Endothelial cell of umbilical vein (primary cell): Measurements from ENCODE around the gene PLXNC1. TPM values are rescaled to one million over a fixed set of nuclear protein-coding genes. Genes with fewer than 3 reads are reported as not detected.

ENCODE experiments used
- BruUV-seq: library from RNA; stranded (reverse); fragments of 400-500 nt; replicated peaks from 2 replicates; lab custom pipeline; 2021; lab: Mats Ljungman, UMichigan
- CTCF ChIA-PET: fragments of 300-600, 350-600 bp; sonication (Branson Sonifier 250); formaldehyde crosslinking; loops from one replicate; lab custom pipeline; 2021; ENCODE audit warnings: antibody characterized with exemption, inconsistent platforms; lab: Charles Lee
- POLR2A ChIA-PET: fragments of 300-600, 350-600 bp; sonication (Branson Sonifier 250); formaldehyde crosslinking; loops from one replicate; lab custom pipeline; 2021; ENCODE audit warnings: antibody characterized with exemption, inconsistent platforms; lab: Charles Lee
- DNase-seq: peaks from one replicate; pipeline ENCODE4 v3.0.0-alpha.2; 2011; ENCODE audit warnings: low read depth, low spot score
- FAIRE-seq: peaks from 2 replicates; lab custom pipeline; 2011; peaks lifted over from hg19 to GRCh38; lab: Jason Lieb, UNC
- H2AFZ ChIP-seq: 2 replicates; pipeline ENCODE4 v1.6.0; 2012; ENCODE audit warnings: low read depth, low read length, control low read depth, inconsistent platforms
- H3K27ac ChIP-seq: 2 replicates; pipeline ENCODE4 v1.5.1; 2011; ENCODE audit warnings: low read depth, mild to moderate bottlenecking, control low read depth, low read length, moderate library complexity; ENCODE audit not compliant: insufficient read depth
- H3K27me3 ChIP-seq, 2 experiments: 2 replicates each; pipeline versions ENCODE4 v1.6.0 to v1.6.1; 2011; ENCODE audit warnings: low read length in 2 of 2, mixed read lengths in 1 of 2; ENCODE audit not compliant: control insufficient read depth in 2 of 2, insufficient read depth in 2 of 2
- H3K36me3 ChIP-seq, 2 experiments: 2 replicates in 1 of 2; 3 replicates in 1 of 2; pipeline ENCODE4 v1.5.1; 2011; ENCODE audit warnings: low read length in 2 of 2, mild to moderate bottlenecking in 1 of 2, moderate library complexity in 1 of 2; ENCODE audit not compliant: control insufficient read depth in 2 of 2, insufficient read depth in 2 of 2; ENCODE audit errors: extremely low read depth in 1 of 2
- H3K4me1 ChIP-seq: 3 replicates; pipeline ENCODE4 v1.5.1; 2011; ENCODE audit warnings: mild to moderate bottlenecking, low read length; ENCODE audit not compliant: control insufficient read depth, insufficient read depth; ENCODE audit errors: extremely low read depth
- H3K4me2 ChIP-seq: 2 replicates; pipeline ENCODE4 v1.6.1; 2011; ENCODE audit warnings: low read length, control low read depth, mixed read lengths; ENCODE audit not compliant: insufficient read depth
- H3K4me3 ChIP-seq, 3 experiments: fragments of 200-600 bp in 1 of 3; sonication (generic), shearing (Covaris generic) in 1 of 3; replicated peaks in 1 of 3; 2 replicates each; pipeline ENCODE4 v1.5.1; 2011 to 2016; ENCODE audit warnings: control low read depth in 3 of 3, low read length in 3 of 3, mild to moderate bottlenecking in 2 of 3, inconsistent platforms in 1 of 3, low read depth in 1 of 3, moderate library complexity in 1 of 3; ENCODE audit not compliant: insufficient read depth in 1 of 3
- H3K79me2 ChIP-seq: 2 replicates; pipeline ENCODE4 v1.6.0; 2012; ENCODE audit warnings: low read length, inconsistent platforms; ENCODE audit not compliant: control insufficient read depth, insufficient read depth
- H3K9ac ChIP-seq: replicated peaks from 2 replicates; pipeline ENCODE3; 2011; ENCODE audit warnings: low read length, control low read depth; ENCODE audit not compliant: insufficient read depth; ENCODE audit errors: extremely low read depth
- H3K9me1 ChIP-seq: replicated peaks from 3 replicates; pipeline ENCODE4 v1.6.0; 2011; ENCODE audit warnings: mild to moderate bottlenecking, low read length; ENCODE audit not compliant: control insufficient read depth, insufficient read depth; ENCODE audit errors: extremely low read depth
- H3K9me3 ChIP-seq: replicated peaks from 2 replicates; pipeline ENCODE4 v1.5.1; 2012; ENCODE audit warnings: low read length, inconsistent platforms; ENCODE audit not compliant: control insufficient read depth, insufficient read depth
- H4K20me1 ChIP-seq: replicated peaks from 2 replicates; pipeline ENCODE3; 2011; ENCODE audit warnings: mild to moderate bottlenecking, low read length; ENCODE audit not compliant: control insufficient read depth, insufficient read depth; ENCODE audit errors: extremely low read depth
- EZH2 ChIP-seq: IDR thresholded peaks from 2 replicates; pipeline ENCODE4 v1.6.1; 2012; ENCODE audit warnings: borderline replicate concordance, low read depth, mild to moderate bottlenecking, moderate library complexity, low read length, inconsistent platforms; ENCODE audit not compliant: severe bottlenecking
- FOS ChIP-seq: IDR thresholded peaks from 2 replicates; pipeline ENCODE4 v1.6.1; 2011; ENCODE audit warnings: mild to moderate bottlenecking, low read length, moderate library complexity, borderline replicate concordance; ENCODE audit not compliant: insufficient read depth
- GATA2 ChIP-seq: IDR thresholded peaks from 2 replicates; pipeline ENCODE4 v1.7.0; 2011; ENCODE audit warnings: low read depth, mild to moderate bottlenecking, moderate library complexity, mixed read lengths, low read length; ENCODE audit not compliant: insufficient read length, insufficient read depth
- JUN ChIP-seq: IDR thresholded peaks from 2 replicates; pipeline ENCODE4 v1.6.1; 2011; ENCODE audit warnings: borderline replicate concordance, low read depth; ENCODE audit not compliant: insufficient read length, insufficient read depth
- MAX ChIP-seq: IDR thresholded peaks from 2 replicates; pipeline ENCODE4 v1.6.1; 2011; ENCODE audit not compliant: insufficient read depth, insufficient read length
- MYC ChIP-seq: IDR thresholded peaks from one replicate; pipeline ENCODE4 v1.6.1; 2011; ENCODE audit warnings: mild to moderate bottlenecking, low read depth, low read length
- POLR2A ChIP-seq: IDR thresholded peaks from 2 replicates; pipeline ENCODE4 v1.6.1; 2012; ENCODE audit warnings: low read depth, mild to moderate bottlenecking, control low read depth, low read length
- POLR2AphosphoS5 ChIP-seq: IDR thresholded peaks from 2 replicates; pipeline ENCODE4 v1.6.1; 2012; ENCODE audit warnings: low read depth, mild to moderate bottlenecking, control low read depth, low read length, moderate library complexity; ENCODE audit not compliant: insufficient read depth
- dilution Hi-C: fragments of 300-500 bp; cut with MboI; formaldehyde crosslinking; loops from one replicate; pipeline ENCODE4 v1.15.0; 2019; ENCODE audit warnings: low sequenced_read_pairs; ENCODE audit not compliant: extremely low pct_ligation_motif_present
- intact Hi-C: fragments of 100-400 bp; cut with micrococcal nuclease; formaldehyde crosslinking; loops from one replicate; pipeline ENCODE4 v1.10.0; 2022
- polyA plus RNA-seq, 4 experiments: library from polyadenylated mRNA; depleted of rRNA in 3 of 4; stranded (reverse) in 3 of 4; unstranded in 1 of 4; fragments of >200 nt; gene quantifications; 2 replicates each; pipeline versions ENCODE4 v1.2.1 to v1.2.3, GENCODE V29; 2011 to 2012; ENCODE audit warnings: missing spikeins in 1 of 4
- total RNA-seq: library from RNA; stranded (reverse); gene quantifications from 2 replicates; pipeline ENCODE4 v1.2.3, GENCODE V29; 2021
- TF ChIP-seq, protein P1 (sequence below), 2 donors: IDR thresholded peaks; 1 replicate in 1 of 2; 2 replicates in 1 of 2; pipeline ENCODE4 v1.5.1; 2011; ENCODE audit warnings: low read length in 2 of 2, mild to moderate bottlenecking in 2 of 2, moderate library complexity in 2 of 2, control low read depth in 1 of 2, inconsistent platforms in 1 of 2, low read depth in 1 of 2; ENCODE audit not compliant: insufficient read depth in 1 of 2; ENCODE audit errors: extremely low read depth in 1 of 2

PLXNC1 gene
- total and polyA plus RNA-seq, 2 donors (not counting 3 experiments of a cell fraction or from before 2014, with no cell fraction given), result 0.04 TPM; not detected in 1

GRCh38 chr12:94200695-94201094, 52.3 kb downstream of the PLXNC1 start:
- no peaks in the 10 kb centered on the region for H3K4me1 ChIP-seq
- no peak overlapping the region for H3K4me3 ChIP-seq
- TF ChIP-seq MAX, result no peak
- TF ChIP-seq JUN, result no peak
- TF ChIP-seq POLR2AphosphoS5, result no peak
- TF ChIP-seq POLR2A, result no peak
- TF ChIP-seq EZH2, result no peak
- no peak for TF ChIP-seq FOS
- no peak for TF ChIP-seq GATA2
- TF ChIP-seq MYC, result no peak
- TF ChIP-seq, protein P1, sequence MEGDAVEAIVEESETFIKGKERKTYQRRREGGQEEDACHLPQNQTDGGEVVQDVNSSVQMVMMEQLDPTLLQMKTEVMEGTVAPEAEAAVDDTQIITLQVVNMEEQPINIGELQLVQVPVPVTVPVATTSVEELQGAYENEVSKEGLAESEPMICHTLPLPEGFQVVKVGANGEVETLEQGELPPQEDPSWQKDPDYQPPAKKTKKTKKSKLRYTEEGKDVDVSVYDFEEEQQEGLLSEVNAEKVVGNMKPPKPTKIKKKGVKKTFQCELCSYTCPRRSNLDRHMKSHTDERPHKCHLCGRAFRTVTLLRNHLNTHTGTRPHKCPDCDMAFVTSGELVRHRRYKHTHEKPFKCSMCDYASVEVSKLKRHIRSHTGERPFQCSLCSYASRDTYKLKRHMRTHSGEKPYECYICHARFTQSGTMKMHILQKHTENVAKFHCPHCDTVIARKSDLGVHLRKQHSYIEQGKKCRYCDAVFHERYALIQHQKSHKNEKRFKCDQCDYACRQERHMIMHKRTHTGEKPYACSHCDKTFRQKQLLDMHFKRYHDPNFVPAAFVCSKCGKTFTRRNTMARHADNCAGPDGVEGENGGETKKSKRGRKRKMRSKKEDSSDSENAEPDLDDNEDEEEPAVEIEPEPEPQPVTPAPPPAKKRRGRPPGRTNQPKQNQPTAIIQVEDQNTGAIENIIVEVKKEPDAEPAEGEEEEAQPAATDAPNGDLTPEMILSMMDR (IDR thresholded peaks at IDR 0.05; ENCODE audit: extremely low read depth in 1 of 2, insufficient read depth in 1 of 2, low read depth in 1 of 2, low read length in 2 of 2), result no peak
- H3K27ac ChIP-seq, result no peak overlapping the region
- CTCF ChIA-PET, result interaction anchor here (1.5 kb wide), 1 partner anchor 22 kb away, joined by 3 read pairs; no protein-coding TSS in a partner anchor
- no peak overlapping the region for H3K4me2 ChIP-seq
- no peak for DNase-seq
- H3K36me3 ChIP-seq, result no peaks in the 10 kb centered on the region
- peaks cover 0 to 2% of the 10 kb centered on the region in 2 experiments for H3K27me3 ChIP-seq
- dilution Hi-C loops, result no loop called here
- no peak overlapping the region for H3K9ac ChIP-seq
- H3K9me3 ChIP-seq, result no peaks in the 10 kb centered on the region
- intact Hi-C loops, result no loop called here
- BruUV-seq, result no TSS peak
- H2AFZ ChIP-seq, result no peak overlapping the region
- H4K20me1 ChIP-seq, result no peaks in the 10 kb centered on the region
- no peaks in the 10 kb centered on the region for H3K9me1 ChIP-seq
- FAIRE-seq, result no peak
- POLR2A ChIA-PET, result no interaction called here
- no peaks in the 10 kb centered on the region for H3K79me2 ChIP-seq
